NCI-H345 treated with DMSO at 0.1 percent for 48 hours (cell line): ENCODE measurements around the gene IGSF23.
"Not testable (repeated sequence)": the region's sequence is repeated elsewhere in the genome, so short reads cannot be mapped to it uniquely, and the experiment has no call there.

Source experiments
- DNase-seq: peaks from one replicate; lab custom pipeline; 2025; ENCODE audit not compliant: unreplicated experiment; lab: John Stamatoyannopoulos, UW

The IGSF23 gene

GRCh38 chr19:44611812-44612295, 1.5 kb upstream of the IGSF23 start:
- DNase-seq = no peak

- DNase-seq = no peak
Measured at GRCh38 chr19:44614313-44614712, 950 bp downstream of the IGSF23 start.

- no peak for DNase-seq
Measured at GRCh38 chr19:44615863-44616247, 2.5 kb downstream of the IGSF23 start.

- DNase-seq = no peak
Measured at GRCh38 chr19:44617110-44617880, 3.9 kb downstream of the IGSF23 start.

- DNase-seq = no peak
Measured at GRCh38 chr19:44618640-44619357, 5.4 kb downstream of the IGSF23 start.

GRCh38 chr19:44620667-44621066, 7.3 kb downstream of the IGSF23 start:
- no peak for DNase-seq

GRCh38 chr19:44621367-44621766, 8.0 kb downstream of the IGSF23 start:
- DNase-seq = no peak

- no peak for DNase-seq
Measured at GRCh38 chr19:44623080-44623479, 9.7 kb downstream of the IGSF23 start.

- DNase-seq = no peak
Measured at GRCh38 chr19:44623626-44624025, 10.3 kb downstream of the IGSF23 start.

GRCh38 chr19:44624840-44625354, 11.5 kb downstream of the IGSF23 start:
- DNase-seq = no peak

- DNase-seq = not testable (repeated sequence)
Measured at GRCh38 chr19:44625637-44626036, 12.3 kb downstream of the IGSF23 start.

- DNase-seq = no peak
Measured at GRCh38 chr19:44626048-44626624, 12.8 kb downstream of the IGSF23 start.

GRCh38 chr19:44627631-44628030, 14.3 kb downstream of the IGSF23 start:
- no peak for DNase-seq

- DNase-seq = no peak
Measured at GRCh38 chr19:44628793-44629192, 15.4 kb downstream of the IGSF23 start.

- not testable (repeated sequence) for DNase-seq
Measured at GRCh38 chr19:44631611-44632010, 18.2 kb downstream of the IGSF23 start.

GRCh38 chr19:44634058-44634457, 20.7 kb downstream of the IGSF23 start:
- not testable (repeated sequence) for DNase-seq

- DNase-seq = no peak
Measured at GRCh38 chr19:44634785-44635184, 21.4 kb downstream of the IGSF23 start.

GRCh38 chr19:44635581-44636438, 22.4 kb downstream of the IGSF23 start:
- DNase-seq = no peak

- DNase-seq = no peak
Measured at GRCh38 chr19:44636439-44637389, 23.4 kb downstream of the IGSF23 start.

- DNase-seq = no peak
Measured at GRCh38 chr19:44637390-44637764, 24.0 kb downstream of the IGSF23 start.
